Kidney epithelial cell (primary cell): ENCODE measurements around the gene STK11IP. TPM values are rescaled to one million over a fixed set of nuclear protein-coding genes. Genes with fewer than 3 reads are reported as not detected.

ENCODE experiments used
- DNase-seq: peaks from one replicate; pipeline ENCODE4 v3.0.0-alpha.2; 2010; ENCODE audit warnings: low read depth
- H3K27me3 ChIP-seq: 2 replicates; pipeline ENCODE4 v1.6.0; 2011; ENCODE audit warnings: low read length; ENCODE audit not compliant: control insufficient read depth, insufficient read depth
- H3K36me3 ChIP-seq: 2 replicates; pipeline ENCODE4 v1.5.1; 2011; ENCODE audit warnings: low read length; ENCODE audit not compliant: control insufficient read depth, insufficient read depth
- H3K4me3 ChIP-seq: 2 replicates; pipeline ENCODE4 v1.5.1; 2011; ENCODE audit warnings: low read depth, mild to moderate bottlenecking, control low read depth, low read length
- CTCF ChIP-seq: IDR thresholded peaks from 2 replicates; pipeline ENCODE4 v1.5.1; 2011; ENCODE audit warnings: mild to moderate bottlenecking, moderate library complexity, low read length, control low read depth, inconsistent platforms; ENCODE audit not compliant: insufficient read depth, poor library complexity, severe bottlenecking
- total RNA-seq: library from RNA; depleted of rRNA; stranded (reverse); fragments of >200 nt; gene quantifications from 2 replicates; pipeline ENCODE4 v1.2.3, GENCODE V29; 2015

STK11IP gene
- total RNA-seq, 1 donor from 2014 or later: 22.2 TPM

- no peak for DNase-seq
- H3K27me3 ChIP-seq: no peaks in the 10 kb centered on the region
- TF ChIP-seq CTCF: no peak
- H3K4me3 ChIP-seq: no peak overlapping the region
- H3K36me3 ChIP-seq: no peaks in the 10 kb centered on the region
Observed at GRCh38 chr2:219656526-219656925, 58.9 kb downstream of the STK11IP start.

GRCh38 chr2:219658196-219658846, 60.7 kb downstream of the STK11IP start:
- no peak for TF ChIP-seq CTCF
- no peak overlapping the region for H3K4me3 ChIP-seq
- no peak for DNase-seq
- H3K27me3 ChIP-seq: no peaks in the 10 kb centered on the region
- H3K36me3 ChIP-seq: no peaks in the 10 kb centered on the region

GRCh38 chr2:219658874-219659273, 61.2 kb downstream of the STK11IP start:
- Histone ChIP-seq H3K4me3 (no peak overlapping the region), H3K36me3 (no peaks in the 10 kb centered on the region), H3K27me3 (no peaks in the 10 kb centered on the region)
- no peak for DNase-seq
- no peak for TF ChIP-seq CTCF

GRCh38 chr2:219661197-219661954, 63.7 kb downstream of the STK11IP start:
- no peak for TF ChIP-seq CTCF
- Histone ChIP-seq H3K27me3 (no peaks in the 10 kb centered on the region), H3K4me3 (no peak overlapping the region), H3K36me3 (no peaks in the 10 kb centered on the region)
- DNase-seq: peak; percentile 42

GRCh38 chr2:219661955-219662395, 64.3 kb downstream of the STK11IP start:
- Histone ChIP-seq H3K4me3 (no peak overlapping the region), H3K36me3 (no peaks in the 10 kb centered on the region), H3K27me3 (no peaks in the 10 kb centered on the region)
- no peak for TF ChIP-seq CTCF
- DNase-seq: peak; percentile 77
